Suprapubic skin (tissue), 4 donors: ENCODE measurements around the gene WWC1. TPM values are rescaled to one million over a fixed set of nuclear protein-coding genes. Genes with fewer than 3 reads are reported as not detected.

ENCODE experiments used
- DNase-seq, 2 donors: peaks; one replicate each; pipeline ENCODE4 v3.0.0-alpha.2; 2019; ENCODE audit warnings: low spot score in 2 of 2
- H3K27ac ChIP-seq: fragments of 200-600 bp; sonication (generic); one replicate; pipeline ENCODE4 v1.5.1; 2019
- H3K27me3 ChIP-seq: fragments of 200-600 bp; sonication (generic); one replicate; pipeline ENCODE4 v1.5.1; 2019
- H3K36me3 ChIP-seq: fragments of 200-600 bp; sonication (generic); one replicate; pipeline ENCODE4 v1.5.1; 2019
- H3K4me1 ChIP-seq: fragments of 200-600 bp; sonication (generic); one replicate; pipeline ENCODE4 v1.5.1; 2019
- H3K4me3 ChIP-seq: fragments of 200-600 bp; sonication (generic); one replicate; pipeline ENCODE4 v1.5.1; 2019; ENCODE audit warnings: mild to moderate bottlenecking
- H3K9me3 ChIP-seq: fragments of 200-600 bp; sonication (generic); one replicate; pipeline ENCODE4 v1.5.1; 2019
- CTCF ChIP-seq, 2 donors: fragments of 200-600 bp in 1 of 2; fragments of 450-650 bp in 1 of 2; sonication (generic) in 1 of 2; IDR thresholded peaks; one replicate each; pipeline ENCODE4 v1.5.1; 2016 to 2019; ENCODE audit warnings: antibody characterized with exemption in 2 of 2, mild to moderate bottlenecking in 1 of 2, moderate library complexity in 1 of 2
- EP300 ChIP-seq: sonication (generic); formaldehyde crosslinking; IDR thresholded peaks from one replicate; pipeline ENCODE4 v1.6.1; 2017; ENCODE audit warnings: antibody characterized with exemption
- POLR2A ChIP-seq, 2 donors: fragments of 450-650 bp; IDR thresholded peaks; one replicate each; pipeline ENCODE4 v1.6.1; 2017; ENCODE audit warnings: antibody characterized with exemption in 2 of 2, mild to moderate bottlenecking in 2 of 2, moderate library complexity in 2 of 2
- POLR2AphosphoS5 ChIP-seq, 3 donors: sonication (generic); formaldehyde crosslinking; IDR thresholded peaks; one replicate each; pipeline ENCODE4 v1.6.1; 2017; ENCODE audit warnings: antibody characterized with exemption in 3 of 3
- WGBS: methylation state at CpG from one replicate; pipeline ENCODE4 v1.1.5; 2018; 5-methylcytosine and 5-hydroxymethylcytosine counted together
- total RNA-seq, 4 donors: library from RNA; depleted of rRNA; stranded (reverse); fragments of >200 nt; gene quantifications; one replicate each; pipeline ENCODE4 v1.1.0, GENCODE V29; 2016

The WWC1 gene
- total RNA-seq, 4 donors from 2014 or later: 28.3 to 38.3 (median 31.6) TPM

DNA sequence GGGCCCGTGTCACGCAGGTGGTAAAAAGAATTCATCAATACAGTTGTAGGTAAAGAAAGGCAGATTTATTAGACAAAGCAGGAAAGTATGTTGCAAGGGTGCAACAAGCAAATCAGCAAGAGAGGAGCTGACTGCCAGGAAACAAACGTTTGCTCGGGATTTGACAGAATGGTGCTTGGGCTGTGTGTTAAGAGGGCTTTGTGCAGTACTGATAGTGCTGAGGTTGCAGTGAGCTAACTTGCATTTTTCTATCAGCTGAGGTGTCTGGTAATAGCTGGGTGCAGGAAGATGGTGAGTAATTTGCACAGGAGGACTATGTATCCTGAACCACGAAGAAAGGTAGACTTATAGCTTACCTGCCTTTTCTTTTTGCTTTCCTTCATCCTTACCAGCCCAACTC is 190.9 kb downstream of the WWC1 start:
- Histone ChIP-seq H3K27ac (no peak overlapping the region), H3K9me3 (no peaks in the 10 kb centered on the region), H3K27me3 (peaks cover 3% of the 10 kb centered on the region), H3K4me3 (no peak overlapping the region), H3K36me3 (no peaks in the 10 kb centered on the region), H3K4me1 (peaks cover 4% of the 10 kb centered on the region)
- DNase-seq: no peak
- TF ChIP-seq CTCF (IDR thresholded peaks at IDR 0.05): no peak
- TF ChIP-seq POLR2A (IDR thresholded peaks at IDR 0.05): no peak
- TF ChIP-seq EP300: no peak
- TF ChIP-seq POLR2AphosphoS5 (IDR thresholded peaks at IDR 0.05): no peak
- WGBS: 70% methylated on average over 5 of the region's 5 CpGs

DNA sequence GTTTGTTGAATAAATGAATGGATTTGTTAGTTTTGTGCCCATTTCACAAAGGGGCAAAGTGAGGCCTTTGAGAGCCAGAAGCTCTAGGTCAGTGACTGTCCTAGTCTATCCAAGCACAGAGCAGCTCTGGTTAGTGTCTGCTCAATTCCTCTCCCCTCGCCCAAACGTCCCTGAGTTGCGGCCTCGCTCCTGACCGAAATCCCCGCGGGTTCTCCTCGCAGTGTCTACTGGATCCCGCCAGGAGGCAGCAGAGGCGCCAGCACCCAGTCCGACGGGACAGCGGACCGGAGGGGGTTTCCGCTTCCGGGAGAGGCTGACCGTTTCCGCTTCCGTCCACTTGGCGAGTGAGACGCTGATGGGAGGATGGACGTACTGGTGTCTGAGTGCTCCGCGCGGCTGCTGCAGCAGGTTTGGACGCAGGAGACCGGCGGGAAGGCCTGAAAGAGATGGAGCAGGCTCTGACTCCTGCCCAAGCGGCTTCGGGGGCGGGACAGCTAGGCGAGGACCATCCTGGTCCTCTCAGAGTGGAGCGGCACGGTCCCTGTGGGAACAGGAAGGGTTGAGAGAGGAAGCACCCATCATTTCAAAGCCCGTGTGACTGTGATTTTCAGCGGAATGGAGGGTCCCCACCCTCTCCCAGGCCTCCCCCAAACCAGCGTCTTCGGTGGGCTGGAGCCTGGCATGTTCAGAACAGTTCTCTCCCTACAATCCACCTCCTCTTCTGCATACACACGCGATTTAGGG is 194.9 kb downstream of the WWC1 start, which contains the start of gene RARS1:
TSS of gene RARS1 (plus strand) at position 336 of the 744 bp plus-strand sequence. CDS start at position 364, 28 bp downstream.
- Histone ChIP-seq H3K4me1 (peaks cover 12% of the 10 kb centered on the region), H3K36me3 (peaks cover 33% of the 10 kb centered on the region), H3K9me3 (no peaks in the 10 kb centered on the region), H3K4me3 (peak within 1 kb of the TSS; percentile 84), H3K27ac (peak within 1 kb of the TSS; percentile 75), H3K27me3 (peaks cover 3% of the 10 kb centered on the region)
- TF ChIP-seq CTCF (IDR thresholded peaks at IDR 0.05) (peak; percentile 91 to 98), POLR2A (IDR thresholded peaks at IDR 0.05) (peak; percentile 56 to 84), EP300 (no peak), POLR2AphosphoS5 (IDR thresholded peaks at IDR 0.05) (peak in 2 of 3 donors; percentile 47 to 68)
- WGBS: under 1% methylated on average over 40 of the region's 40 CpGs
- DNase-seq: peak; percentile 95

DNA sequence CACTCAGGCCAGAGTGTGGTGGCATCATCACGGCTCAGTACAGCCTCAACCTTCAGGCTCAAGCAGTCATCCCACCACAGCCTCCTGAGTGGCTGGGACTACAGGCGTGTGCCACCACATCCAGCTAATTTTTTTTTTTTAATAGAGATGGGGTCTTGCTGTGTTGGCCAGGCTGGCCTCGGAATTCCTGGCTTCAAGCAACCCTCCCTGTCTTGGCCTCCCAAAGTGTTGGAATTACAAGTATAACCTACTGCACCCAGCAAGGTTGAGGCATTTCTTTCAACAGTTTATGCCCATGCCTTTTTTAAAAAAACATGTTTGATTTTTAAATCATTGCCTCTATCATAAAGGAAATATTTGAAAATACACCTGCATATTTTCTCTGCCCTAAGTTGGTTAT is 197.6 kb downstream of the WWC1 start:
- DNase-seq: no peak
- Histone ChIP-seq H3K36me3 (peaks cover 58% of the 10 kb centered on the region), H3K27me3 (no peaks in the 10 kb centered on the region), H3K27ac (no peak overlapping the region), H3K9me3 (no peaks in the 10 kb centered on the region), H3K4me3 (no peak overlapping the region), H3K4me1 (peaks cover 12% of the 10 kb centered on the region)
- no peak for TF ChIP-seq EP300
- TF ChIP-seq CTCF (IDR thresholded peaks at IDR 0.05): no peak
- 94% methylated on average over 3 of the region's 3 CpGs for WGBS

- Histone ChIP-seq H3K27ac (no peak overlapping the region), H3K4me1 (no peaks in the 10 kb centered on the region), H3K27me3 (no peaks in the 10 kb centered on the region), H3K4me3 (no peak overlapping the region), H3K36me3 (peaks cover 96% of the 10 kb centered on the region), H3K9me3 (no peaks in the 10 kb centered on the region)
- no peak for DNase-seq
- 92% methylated on average over 5 of the region's 5 CpGs for WGBS
- TF ChIP-seq EP300 (no peak), CTCF (IDR thresholded peaks at IDR 0.05) (no peak), POLR2AphosphoS5 (IDR thresholded peaks at IDR 0.05) (no peak), POLR2A (IDR thresholded peaks at IDR 0.05) (no peak)
These were observed 202.7 kb downstream of the WWC1 start for GRCh38 chr5:168494057-168494555.

GRCh38 chr5:168502563-168503237 is 211.3 kb downstream of the WWC1 start:
- H3K4me3 ChIP-seq: no peak overlapping the region
- DNase-seq: no peak
- no peak overlapping the region for H3K27ac ChIP-seq
- no peak for TF ChIP-seq POLR2AphosphoS5 (IDR thresholded peaks at IDR 0.05)
- H3K4me1 ChIP-seq: no peaks in the 10 kb centered on the region
- no peaks in the 10 kb centered on the region for H3K27me3 ChIP-seq
- H3K36me3 ChIP-seq: peaks cover 91% of the 10 kb centered on the region
- WGBS: 81% methylated on average over 7 of the region's 7 CpGs
- no peaks in the 10 kb centered on the region for H3K9me3 ChIP-seq
